Measurements from ENCODE around the gene GGT5.

- TF ChIP-seq TEAD4 (IDR thresholded peaks at IDR 0.05) (no peak), EP300 (IDR thresholded peaks at IDR 0.05; ENCODE audit: borderline replicate concordance) (no peak), NFIC (IDR thresholded peaks at IDR 0.05) (no peak), TCF12 (IDR thresholded peaks at IDR 0.05; ENCODE audit: low read depth) (no peak), EGR1 (IDR thresholded peaks at IDR 0.05) (no peak), YY1 (IDR thresholded peaks at IDR 0.05; ENCODE audit: low read depth) (no peak), REST (IDR thresholded peaks at IDR 0.05; ENCODE audit: low read depth) (no peak), USF1 (IDR thresholded peaks at IDR 0.05) (no peak), RAD21 (IDR thresholded peaks at IDR 0.05; ENCODE audit: low read depth) (no peak), CEBPB (IDR thresholded peaks at IDR 0.05) (no peak), TAF1 (IDR thresholded peaks at IDR 0.05; ENCODE audit: low read depth) (no peak), ZBTB7A (IDR thresholded peaks at IDR 0.05; ENCODE audit: low read depth) (no peak)
- TF ChIP-seq, protein P1, sequence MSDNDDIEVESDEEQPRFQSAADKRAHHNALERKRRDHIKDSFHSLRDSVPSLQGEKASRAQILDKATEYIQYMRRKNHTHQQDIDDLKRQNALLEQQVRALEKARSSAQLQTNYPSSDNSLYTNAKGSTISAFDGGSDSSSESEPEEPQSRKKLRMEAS (IDR thresholded peaks at IDR 0.05): no peak
Observed at GRCh38 chr22:24191381-24191841, 53.5 kb downstream of the GGT5 start.

All from Ishikawa (cell line).